GM19467 (cell line): ENCODE data around the gene RTF1.

Source experiments
- ATAC-seq: cut with Tn5 transposase; IDR thresholded peaks from one replicate; pipeline ENCODE4 v1.9.1; 2021; ENCODE audit warnings: mild to moderate bottlenecking, moderate library complexity; ENCODE audit not compliant: unreplicated experiment

Gene RTF1

GRCh38 chr15:41502795-41503668 lies 86.1 kb downstream of the RTF1 start:
- ATAC-seq, result no peak

DNA sequence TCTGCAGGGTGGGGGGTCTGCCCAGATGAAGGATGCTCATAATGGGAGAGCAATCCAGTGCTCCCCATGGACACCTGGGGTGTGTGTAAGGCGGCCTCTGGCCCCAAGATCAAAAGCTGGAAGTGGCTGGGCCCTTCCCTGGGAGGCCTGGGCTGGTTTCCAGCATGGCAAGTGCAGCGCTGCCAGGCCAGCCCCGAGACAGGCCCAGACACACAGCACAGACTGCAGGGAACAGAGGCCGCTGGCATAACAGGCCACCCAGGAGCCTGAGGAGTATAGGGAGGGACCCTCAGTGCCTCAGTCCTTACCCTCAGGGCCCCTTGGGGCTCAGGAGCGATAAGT lies 86.7 kb downstream of the RTF1 start:
- no peak for ATAC-seq

GRCh38 chr15:41504751-41505492 lies 88.0 kb downstream of the RTF1 start:
- no peak for ATAC-seq

GRCh38 chr15:41505776-41506175 lies 88.9 kb downstream of the RTF1 start:
- no peak for ATAC-seq

GRCh38 chr15:41506796-41507341 lies 90.0 kb downstream of the RTF1 start:
- ATAC-seq, result no peak

DNA sequence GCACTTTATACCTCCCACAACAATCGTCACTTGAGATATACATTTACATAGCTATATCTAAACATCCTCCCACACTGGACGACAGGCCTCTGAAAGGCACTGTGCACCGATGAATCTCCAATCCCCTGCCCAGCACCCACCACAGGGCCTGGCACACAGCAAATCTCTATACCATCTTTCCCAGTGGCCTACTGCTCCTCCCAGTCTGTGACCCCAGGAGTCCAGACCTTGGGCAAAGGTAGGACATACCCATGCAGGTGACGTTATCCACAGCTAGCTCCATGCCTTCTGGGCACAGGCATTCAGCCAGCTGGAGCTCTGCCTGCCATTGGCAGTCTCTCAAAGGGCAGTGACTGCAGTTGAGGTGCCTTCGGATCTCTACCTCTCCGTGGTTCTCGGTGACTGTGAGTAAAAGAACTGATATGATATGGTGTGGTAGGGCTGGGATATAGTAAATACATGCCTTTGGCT lies 91.0 kb downstream of the RTF1 start:
- no peak for ATAC-seq

- no peak for ATAC-seq
These were observed 93.8 kb downstream of the RTF1 start for GRCh38 chr15:41510728-41511127.

DNA sequence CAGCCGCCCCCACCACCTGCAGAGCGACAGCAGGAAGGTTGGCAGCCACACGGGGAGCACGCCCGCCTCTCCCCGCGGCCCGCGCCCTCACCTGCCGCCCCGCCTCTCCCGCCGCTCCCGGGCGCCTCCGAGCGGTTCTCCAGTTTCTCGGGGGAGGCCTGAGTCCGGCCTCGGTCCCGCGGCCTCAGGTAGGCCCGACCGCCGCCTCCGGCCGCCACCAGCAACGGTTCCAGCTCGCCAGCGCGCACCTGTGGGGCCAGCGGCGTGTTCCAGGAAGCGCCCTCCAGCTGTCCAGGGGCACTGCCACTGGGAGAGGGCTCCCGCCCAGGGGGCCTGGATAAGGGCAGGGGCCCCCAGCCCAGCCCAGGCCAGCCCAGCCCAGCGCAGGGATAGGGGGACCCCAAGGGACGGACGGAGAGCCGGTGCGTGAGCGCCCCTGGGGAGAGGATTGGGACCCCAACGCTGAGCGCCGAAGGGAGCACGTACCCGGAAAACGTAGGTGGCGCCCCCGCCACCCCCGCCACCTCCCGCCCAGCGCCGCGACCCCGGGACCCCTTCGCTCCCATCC lies 94.5 kb downstream of the RTF1 start:
- no peak for ATAC-seq

DNA sequence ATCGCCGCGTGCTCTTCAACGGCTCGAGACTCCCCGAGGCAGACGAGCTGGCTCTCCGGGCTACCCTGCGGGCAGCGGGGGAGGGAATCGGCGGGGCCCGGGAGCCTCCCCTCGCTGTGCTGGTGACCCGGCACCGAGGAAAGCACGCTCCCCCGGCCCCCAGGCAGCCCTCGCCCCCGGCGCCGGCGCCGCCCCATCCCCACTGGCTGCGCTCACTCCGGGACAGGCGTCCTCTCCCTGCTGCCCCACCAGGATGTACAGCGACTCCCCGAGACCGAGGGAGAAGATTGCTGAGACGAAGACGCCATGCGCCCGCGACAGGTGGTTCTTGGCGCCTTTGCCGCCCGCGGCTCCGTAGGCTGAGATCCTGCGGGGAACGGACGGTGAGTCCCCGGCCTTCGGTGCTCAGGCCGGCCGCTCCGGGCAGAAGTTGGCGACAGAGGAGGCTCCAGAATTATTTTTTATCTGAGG lies 95.0 kb downstream of the RTF1 start:
- ATAC-seq, result no peak

DNA sequence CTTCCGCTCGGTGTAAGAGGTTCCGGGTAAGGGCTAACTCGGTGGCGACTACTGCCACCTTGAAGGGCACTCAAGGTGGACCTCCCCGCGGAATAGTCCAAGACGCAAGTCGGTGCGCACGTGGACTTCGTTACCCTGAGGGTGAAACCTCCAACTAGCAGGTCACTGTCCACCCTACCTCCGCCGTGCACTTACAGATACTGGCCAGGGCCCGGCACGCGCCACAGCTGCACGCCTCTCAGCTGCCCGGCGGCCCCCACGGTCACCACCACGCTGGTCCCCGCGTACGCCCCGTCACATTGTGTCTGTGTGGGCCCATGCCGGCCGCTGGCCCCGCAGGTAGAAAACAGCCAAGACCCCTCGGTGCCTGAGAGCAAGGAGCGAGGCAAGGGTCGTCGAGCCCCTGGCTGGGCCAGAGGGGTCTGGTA lies 95.6 kb downstream of the RTF1 start:
- no peak for ATAC-seq

DNA sequence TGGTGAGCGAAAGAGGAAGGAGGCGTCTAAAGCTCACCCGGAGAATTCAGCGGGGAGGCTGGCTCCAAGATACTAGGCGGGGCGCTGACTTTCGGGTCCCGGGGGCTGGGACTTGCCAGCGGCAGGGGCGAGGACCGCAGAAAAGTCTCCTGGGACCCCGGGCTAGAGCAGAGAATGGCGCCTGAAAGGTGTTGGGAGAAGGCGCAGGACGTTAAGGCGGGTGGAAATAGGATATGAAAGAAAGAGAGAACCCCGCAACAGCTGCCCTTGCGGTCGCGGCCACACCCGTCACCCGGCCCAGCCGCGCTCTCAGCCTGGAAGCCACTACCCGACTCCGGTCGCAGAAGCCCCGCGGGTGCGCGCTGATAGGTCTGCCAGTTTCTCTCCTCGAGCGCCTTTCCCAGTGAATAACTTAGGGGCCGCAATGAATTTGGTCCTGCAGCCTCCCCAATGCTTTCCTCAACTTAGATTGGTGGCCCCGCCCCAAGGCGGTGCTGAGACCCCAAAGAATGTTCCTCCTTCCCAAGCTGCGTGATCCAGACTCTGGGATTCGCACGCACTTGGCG lies 96.1 kb downstream of the RTF1 start:
- ATAC-seq, result no peak

DNA sequence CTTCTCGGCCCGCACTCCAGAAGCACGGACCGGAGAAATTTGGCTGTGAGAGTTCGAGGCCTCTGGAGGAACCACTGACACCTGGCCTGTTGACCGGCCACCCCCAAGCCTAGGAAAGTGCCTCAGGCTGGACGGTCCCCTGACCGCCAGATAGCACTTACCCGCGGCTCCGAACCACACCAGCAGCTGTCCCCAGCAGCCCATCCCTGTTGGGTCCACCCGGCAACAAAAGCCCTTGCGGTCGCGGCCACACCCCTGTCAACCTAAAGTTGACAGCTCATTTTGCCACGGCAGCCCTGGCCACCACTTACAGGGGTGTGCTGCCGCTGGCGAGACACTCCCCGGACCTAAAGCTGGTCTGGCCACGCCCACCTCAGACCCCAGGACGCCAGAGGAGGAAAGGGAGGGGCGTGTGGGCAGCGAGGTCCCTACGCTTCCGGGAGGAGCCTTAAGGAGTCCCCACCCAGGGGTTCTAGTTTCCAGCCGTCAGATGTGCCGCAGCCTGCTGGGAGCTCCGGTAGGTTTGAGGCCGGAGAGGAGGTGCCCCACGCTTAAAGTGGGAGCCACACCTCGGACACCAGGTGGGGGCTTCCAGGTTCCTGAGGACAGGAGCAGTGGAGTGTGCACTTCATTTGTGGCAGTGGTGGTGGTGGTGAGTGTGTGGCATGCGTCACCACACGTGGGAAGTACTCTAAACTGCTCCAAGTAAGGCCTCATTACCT lies 96.8 kb downstream of the RTF1 start, which contains the start of gene LTK:
Gene LTK (minus strand): TSS at position 322 of the 722 bp plus-strand sequence. CDS start 118 bp downstream, at position 204.
- ATAC-seq, result no peak

GRCh38 chr15:41517895-41518449 lies 101.1 kb downstream of the RTF1 start:
- no peak for ATAC-seq

GRCh38 chr15:41520636-41521035 lies 103.7 kb downstream of the RTF1 start:
- no peak for ATAC-seq

DNA sequence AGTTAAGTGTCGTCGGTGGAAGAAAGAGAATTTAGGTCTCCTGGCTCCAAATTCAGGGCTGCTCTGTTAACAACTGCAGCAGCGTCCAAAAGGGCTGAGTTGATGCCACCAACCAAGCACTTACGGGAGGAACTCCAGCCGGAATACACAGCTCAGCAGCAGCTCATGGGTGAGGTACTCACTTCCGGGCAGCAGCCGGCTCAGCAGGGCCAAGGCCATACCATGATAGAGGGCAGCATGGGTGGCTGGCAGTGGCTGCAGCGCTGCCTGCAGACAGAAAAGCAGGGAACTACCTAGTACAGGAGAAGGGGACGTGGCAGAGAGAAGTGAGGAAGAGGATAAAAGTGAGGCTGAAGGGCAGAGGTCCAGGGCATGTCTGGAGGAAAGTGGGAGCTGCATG lies 104.7 kb downstream of the RTF1 start:
- ATAC-seq, result no peak

DNA sequence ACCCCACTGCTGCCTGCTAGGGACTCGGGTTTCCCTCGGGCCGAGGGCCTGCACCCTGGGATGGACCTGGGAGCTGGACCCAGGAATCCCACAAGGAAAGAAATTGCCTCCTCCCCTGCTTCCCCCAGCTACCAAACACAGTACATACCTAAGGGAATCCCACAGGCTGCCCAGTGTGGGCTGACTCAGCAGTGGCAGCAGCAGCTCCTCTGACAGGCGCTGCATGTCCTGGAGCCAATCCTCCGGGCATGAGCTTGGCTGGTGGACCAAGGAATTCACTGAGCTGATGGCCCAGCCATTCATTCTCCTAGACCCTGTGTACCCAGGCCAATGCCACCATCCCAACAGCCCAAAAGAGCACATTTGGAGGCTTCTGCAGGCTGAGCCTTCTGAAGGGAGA lies 106.2 kb downstream of the RTF1 start:
- no peak for ATAC-seq

DNA sequence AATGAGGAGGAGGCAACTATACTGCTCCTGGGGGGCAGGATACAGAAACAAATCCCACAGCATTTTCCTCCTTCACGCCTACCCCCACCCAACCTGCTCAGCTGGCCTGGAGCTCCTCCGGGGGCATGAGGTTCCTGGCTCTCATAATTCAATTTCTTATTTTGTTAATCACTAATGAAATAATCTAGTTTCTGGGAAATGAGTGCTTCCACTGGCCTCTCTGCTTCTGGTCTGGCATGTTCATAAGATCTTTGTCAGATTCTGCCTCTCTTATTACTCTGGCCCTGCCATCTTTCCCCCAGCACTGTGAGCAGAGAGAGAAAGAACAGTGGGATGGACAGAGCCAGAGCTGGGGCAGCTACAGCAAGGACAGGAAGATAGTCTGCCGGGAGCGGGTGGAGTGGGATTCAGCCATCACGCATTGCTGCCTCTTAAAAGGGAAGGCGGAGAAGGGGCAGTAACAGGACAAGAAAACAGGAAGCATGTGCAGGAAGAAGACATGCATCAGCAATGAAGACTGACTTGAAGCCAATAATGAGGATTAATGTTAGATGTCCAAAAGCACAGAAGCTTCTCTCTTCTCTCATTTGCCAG lies 113.6 kb downstream of the RTF1 start:
- no peak for ATAC-seq
